ENCODE results near the gene GABARAP. TPM values are rescaled to one million over a fixed set of nuclear protein-coding genes. Genes with fewer than 3 reads are reported as not detected.
A peak's percentile ranks its signal among the peaks of the same experiment; 100 is the strongest.

GABARAP gene
- 100 to 1,000 TPM; 212 to 247 TPM for total RNA-seq
- total RNA-seq: 5.9 to 8.0 reads per million in 2 donors

DNA sequence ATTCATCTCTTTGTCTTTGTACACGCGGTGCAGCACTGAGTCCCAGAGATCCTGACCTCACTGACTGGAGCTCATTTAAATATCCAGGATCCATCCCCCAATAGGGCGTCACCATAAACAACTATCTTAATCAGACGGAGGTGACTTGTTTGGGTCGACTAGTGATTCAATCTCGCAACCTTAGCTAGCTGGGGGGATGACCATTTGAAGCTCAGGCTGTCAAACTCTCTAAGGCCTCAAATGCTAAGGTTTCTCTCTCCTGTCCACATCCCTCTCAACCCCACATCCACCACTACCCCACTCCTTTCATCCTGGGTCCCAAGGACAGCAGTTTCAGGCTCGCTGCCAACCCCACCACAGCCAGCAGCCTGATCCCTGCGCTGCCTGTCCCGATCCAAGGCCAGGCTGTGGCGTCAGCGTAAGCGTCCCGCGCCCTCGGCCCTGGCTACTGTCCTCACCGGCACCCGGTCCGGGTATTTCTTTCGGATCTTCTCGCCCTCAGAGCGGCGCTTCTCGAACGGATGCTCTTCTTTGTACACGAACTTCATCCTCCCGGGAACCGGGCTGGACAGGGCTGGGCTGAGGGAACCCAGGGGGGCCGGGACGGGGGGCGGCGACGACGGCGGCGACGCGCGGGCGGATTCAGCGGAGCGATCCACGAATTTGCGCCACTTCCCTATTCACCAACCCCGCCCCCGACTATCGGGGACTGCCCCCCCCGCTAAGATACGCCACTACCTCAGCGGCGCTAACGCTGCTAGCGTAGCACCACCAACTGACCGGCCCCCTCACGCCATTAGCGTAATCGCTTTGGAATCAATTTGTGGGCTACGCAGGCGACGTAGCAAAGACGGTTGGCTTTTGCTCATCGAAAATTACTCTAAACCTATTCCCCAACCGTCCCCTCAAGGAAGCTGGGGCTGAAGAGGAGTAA, at the start of gene GABARAP:
Gene GABARAP (minus strand): TSS at position 667 of the 934 bp plus-strand sequence. CDS start 119 bp downstream, at position 548.
- peaks cover 9% of the 10 kb centered on the region for H3K36me3 Mint-ChIP-seq (ENCODE audit: low read depth)

DNA sequence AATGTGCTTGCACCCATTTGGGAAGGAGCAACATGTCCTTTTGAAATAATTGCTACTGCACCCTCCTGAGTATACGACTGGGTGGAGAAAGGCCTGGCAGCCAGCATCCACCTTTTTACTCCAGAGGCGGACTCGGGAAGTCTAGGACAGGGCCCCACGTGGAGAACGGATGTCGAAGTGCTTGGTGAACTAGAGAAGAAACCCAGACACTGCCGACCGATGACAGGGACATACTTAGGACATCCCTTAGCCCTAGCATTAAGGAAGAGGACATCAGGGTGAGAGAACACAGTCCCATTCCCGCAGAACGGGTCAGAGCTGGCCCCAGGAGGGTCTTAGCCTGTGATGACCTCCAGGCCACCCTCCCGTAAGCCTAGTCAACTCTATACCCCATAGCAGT, 48.4 kb upstream of the GABARAP start:
- Mint-ChIP-seq H3K36me3 (ENCODE audit: low read depth) (peaks cover 3% of the 10 kb centered on the region), H3K4me1 (peaks cover 9% of the 10 kb centered on the region), H3K27ac (no peak overlapping the region), H3K4me3 (no peak overlapping the region), H3K27me3 (peaks cover 23% of the 10 kb centered on the region)
- H3K9me3 ChIP-seq (ENCODE audit: control insufficient read depth, low read length, poor library complexity, severe bottlenecking): no peaks in the 10 kb centered on the region
- DNase-seq: no peak
- ATAC-seq: no peak

More for the DNA sequence above, at the start of gene GABARAP:
- ATAC-seq: peak; percentile 42
- H3K4me1 Mint-ChIP-seq: peaks cover 38% of the 10 kb centered on the region
- H3K9me3 ChIP-seq (ENCODE audit: control insufficient read depth, low read length, poor library complexity, severe bottlenecking): no peaks in the 10 kb centered on the region
- DNase-seq: peak; percentile 83 to 89 (median 87)
- peak within 1 kb of the TSS; percentile 100 for H3K27ac Mint-ChIP-seq
- no peaks in the 10 kb centered on the region for H3K27me3 Mint-ChIP-seq
- peak within 1 kb of the TSS; percentile 99 for H3K4me3 Mint-ChIP-seq

- ATAC-seq: no peak
- Mint-ChIP-seq H3K4me3 (no peak overlapping the region), H3K27ac (no peak overlapping the region), H3K36me3 (ENCODE audit: low read depth) (peaks cover 3% of the 10 kb centered on the region), H3K4me1 (peaks cover 7% of the 10 kb centered on the region), H3K27me3 (peaks cover 24% of the 10 kb centered on the region)
- H3K9me3 ChIP-seq (ENCODE audit: control insufficient read depth, low read length, poor library complexity, severe bottlenecking): no peaks in the 10 kb centered on the region
- DNase-seq: no peak
These were observed 47.9 kb upstream of the GABARAP start for GRCh38 chr17:7290166-7290565.

DNA sequence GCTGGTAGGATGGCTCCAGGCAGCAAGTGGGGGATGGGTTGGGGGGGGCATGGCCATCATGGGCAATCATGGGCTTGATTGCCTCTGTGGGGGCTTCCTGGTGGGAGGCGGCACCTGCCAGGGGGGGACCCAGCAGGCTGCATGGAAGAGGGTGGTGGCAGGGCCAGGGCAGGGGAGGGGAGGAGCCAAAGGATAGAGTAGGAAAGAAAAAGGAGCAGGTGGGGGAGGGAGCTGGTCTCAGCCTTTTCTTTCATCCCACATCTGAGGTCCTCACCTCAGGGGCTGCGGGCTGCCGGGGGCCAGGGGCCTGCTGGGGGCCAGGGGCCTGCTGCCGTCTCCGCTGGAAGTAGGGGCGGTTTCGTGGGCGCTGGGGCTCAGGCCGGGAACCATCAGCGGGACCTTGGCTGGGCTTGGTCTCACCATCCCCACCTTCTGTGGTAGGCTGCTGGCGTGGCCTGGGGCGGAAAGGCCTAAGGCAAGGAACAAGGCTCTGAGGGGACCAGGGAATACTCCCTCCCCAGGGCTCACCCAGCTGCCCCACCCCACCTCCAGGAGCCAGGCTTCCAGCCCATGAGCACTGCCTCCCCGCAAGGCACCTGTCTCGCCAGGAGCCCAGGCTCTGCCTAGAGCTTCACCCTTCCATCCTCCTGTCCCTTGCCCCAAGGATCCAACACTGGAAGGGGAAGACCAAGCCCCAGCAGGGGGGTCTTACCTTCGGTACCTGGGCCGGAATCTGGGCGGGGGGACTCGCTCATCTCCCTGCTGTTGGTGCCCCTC, 47.2 kb upstream of the GABARAP start:
- H3K9me3 ChIP-seq (ENCODE audit: control insufficient read depth, low read length, poor library complexity, severe bottlenecking): no peaks in the 10 kb centered on the region
- no peak overlapping the region for H3K27ac Mint-ChIP-seq
- ATAC-seq: no peak
- no peak overlapping the region for H3K4me3 Mint-ChIP-seq
- peaks cover 4% of the 10 kb centered on the region for H3K4me1 Mint-ChIP-seq
- no peak for DNase-seq
- peaks cover 25% of the 10 kb centered on the region for H3K27me3 Mint-ChIP-seq
- H3K36me3 Mint-ChIP-seq (ENCODE audit: low read depth): peaks cover 3% of the 10 kb centered on the region

DNA sequence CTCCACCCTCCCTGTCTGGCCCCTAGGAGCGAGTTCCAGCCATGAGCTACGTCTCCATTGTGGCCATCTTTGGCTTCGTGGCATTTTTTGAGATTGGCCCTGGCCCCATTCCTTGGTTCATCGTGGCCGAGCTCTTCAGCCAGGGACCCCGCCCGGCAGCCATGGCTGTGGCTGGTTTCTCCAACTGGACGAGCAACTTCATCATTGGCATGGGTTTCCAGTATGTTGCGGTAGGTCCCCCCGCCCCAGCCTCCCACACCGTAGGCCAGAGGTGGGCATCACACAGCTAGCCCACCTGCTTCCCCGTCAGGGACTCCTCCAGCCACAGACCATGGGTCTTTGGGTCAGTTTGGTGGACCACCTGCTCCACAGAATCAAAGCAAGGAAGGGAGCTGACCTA, 43.4 kb upstream of the GABARAP start:
- Mint-ChIP-seq H3K36me3 (ENCODE audit: low read depth) (no peaks in the 10 kb centered on the region), H3K27ac (no peak overlapping the region), H3K27me3 (peaks cover 45% of the 10 kb centered on the region), H3K4me3 (no peak overlapping the region), H3K4me1 (peaks cover 13% of the 10 kb centered on the region)
- no peak for ATAC-seq
- no peaks in the 10 kb centered on the region for H3K9me3 ChIP-seq (ENCODE audit: control insufficient read depth, low read length, poor library complexity, severe bottlenecking)
- DNase-seq: no peak

- ATAC-seq (no peak), DNase-seq (no peak)
- Mint-ChIP-seq H3K36me3 (ENCODE audit: low read depth) (no peaks in the 10 kb centered on the region), H3K27ac (no peak overlapping the region), H3K4me3 (no peak overlapping the region), H3K27me3 (peaks cover 45% of the 10 kb centered on the region), H3K4me1 (peaks cover 20% of the 10 kb centered on the region)
- no peaks in the 10 kb centered on the region for H3K9me3 ChIP-seq (ENCODE audit: control insufficient read depth, low read length, poor library complexity, severe bottlenecking)
These were observed 42.7 kb upstream of the GABARAP start for GRCh38 chr17:7284911-7285310.

- DNase-seq (no peak), ATAC-seq (no peak)
- no peaks in the 10 kb centered on the region for H3K9me3 ChIP-seq (ENCODE audit: control insufficient read depth, low read length, poor library complexity, severe bottlenecking)
- H3K36me3 Mint-ChIP-seq (ENCODE audit: low read depth): no peaks in the 10 kb centered on the region
- H3K27ac Mint-ChIP-seq: no peak overlapping the region
- H3K4me1 Mint-ChIP-seq: peaks cover 22% of the 10 kb centered on the region
- H3K4me3 Mint-ChIP-seq: peak overlapping the region; percentile 72
- peaks cover 45% of the 10 kb centered on the region for H3K27me3 Mint-ChIP-seq
These were observed 41.4 kb upstream of the GABARAP start for GRCh38 chr17:7283471-7284216.

DNA sequence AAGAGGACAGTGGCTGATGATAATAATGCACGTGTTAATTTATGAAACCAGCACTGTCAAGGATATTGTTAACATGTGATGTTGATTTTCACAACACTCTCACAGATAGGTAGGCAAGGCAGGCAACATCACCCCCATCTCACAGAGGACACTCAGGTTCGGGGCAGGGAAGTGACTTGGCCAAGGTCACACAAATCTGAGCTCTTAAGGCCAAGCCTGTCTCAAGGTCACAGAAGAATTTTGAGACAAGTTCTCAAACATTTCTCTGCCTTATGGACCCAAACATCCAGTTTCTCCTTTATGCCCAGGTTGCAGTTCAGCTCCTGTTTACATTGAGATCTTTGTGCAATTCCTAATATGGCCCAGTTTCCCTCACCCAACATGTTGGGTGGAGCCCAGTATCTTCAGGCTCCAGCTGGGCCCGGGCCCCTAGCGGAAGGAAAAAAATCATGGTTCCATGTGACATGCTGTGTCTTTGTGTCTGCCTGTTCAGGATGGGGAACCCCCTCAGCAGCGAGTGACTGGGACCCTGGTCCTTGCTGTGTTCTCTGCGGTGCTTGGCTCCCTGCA, 40.6 kb upstream of the GABARAP start:
- H3K27ac Mint-ChIP-seq: no peak overlapping the region
- no peak for DNase-seq

DNA sequence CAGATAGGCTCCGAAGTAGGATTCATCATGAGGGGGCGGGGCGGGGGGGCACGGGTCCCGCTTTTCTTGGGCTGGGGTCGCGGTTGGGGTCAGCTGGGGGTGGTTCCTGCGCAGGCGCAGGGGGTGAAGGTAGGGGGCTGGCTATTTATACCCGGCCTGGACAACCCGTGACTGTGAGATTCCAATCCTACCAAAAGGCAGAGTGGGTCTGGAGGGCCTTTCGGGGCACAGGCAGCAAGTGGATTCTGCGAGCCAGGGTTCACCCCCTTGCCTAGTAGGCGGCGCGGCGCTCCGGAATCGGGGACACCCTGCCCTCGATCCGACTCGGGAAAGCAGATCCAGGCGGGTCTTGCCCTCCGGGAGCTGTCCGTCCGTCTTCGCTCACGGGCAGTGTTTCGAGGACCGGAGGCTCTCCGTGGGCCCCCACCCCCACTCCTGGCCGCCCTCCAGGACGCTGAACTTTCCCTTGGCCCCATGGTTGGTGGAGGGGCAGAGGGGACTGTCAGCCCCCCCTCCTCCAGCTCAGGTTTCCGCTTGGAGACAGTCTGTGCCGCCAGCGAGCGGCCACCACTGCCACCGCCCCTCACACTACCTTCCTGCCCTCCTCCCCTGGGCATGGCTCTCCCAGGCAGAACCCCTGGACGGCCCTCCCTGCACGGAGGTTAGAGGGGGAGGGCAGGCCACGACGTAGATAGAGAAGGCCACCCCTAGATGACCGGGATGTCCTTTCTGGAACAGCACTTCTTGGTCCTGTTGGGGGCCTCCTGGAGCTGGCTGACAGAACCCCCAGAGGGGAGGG, 39.9 kb upstream of the GABARAP start:
- H3K4me3 Mint-ChIP-seq: peak overlapping the region; percentile 84
- peaks cover 36% of the 10 kb centered on the region for H3K27me3 Mint-ChIP-seq
- no peak overlapping the region for H3K27ac Mint-ChIP-seq
- DNase-seq (no peak), ATAC-seq (no peak)
- H3K4me1 Mint-ChIP-seq: peaks cover 22% of the 10 kb centered on the region
- no peaks in the 10 kb centered on the region for H3K9me3 ChIP-seq (ENCODE audit: control insufficient read depth, low read length, poor library complexity, severe bottlenecking)
- no peaks in the 10 kb centered on the region for H3K36me3 Mint-ChIP-seq (ENCODE audit: low read depth)

More for the DNA sequence above, 40.6 kb upstream of the GABARAP start:
- no peaks in the 10 kb centered on the region for H3K36me3 Mint-ChIP-seq (ENCODE audit: low read depth)
- H3K9me3 ChIP-seq (ENCODE audit: control insufficient read depth, low read length, poor library complexity, severe bottlenecking): no peaks in the 10 kb centered on the region
- no peak for ATAC-seq
- H3K27me3 Mint-ChIP-seq: peaks cover 38% of the 10 kb centered on the region
- H3K4me1 Mint-ChIP-seq: peaks cover 22% of the 10 kb centered on the region
- H3K4me3 Mint-ChIP-seq: peak overlapping the region; percentile 71

DNA sequence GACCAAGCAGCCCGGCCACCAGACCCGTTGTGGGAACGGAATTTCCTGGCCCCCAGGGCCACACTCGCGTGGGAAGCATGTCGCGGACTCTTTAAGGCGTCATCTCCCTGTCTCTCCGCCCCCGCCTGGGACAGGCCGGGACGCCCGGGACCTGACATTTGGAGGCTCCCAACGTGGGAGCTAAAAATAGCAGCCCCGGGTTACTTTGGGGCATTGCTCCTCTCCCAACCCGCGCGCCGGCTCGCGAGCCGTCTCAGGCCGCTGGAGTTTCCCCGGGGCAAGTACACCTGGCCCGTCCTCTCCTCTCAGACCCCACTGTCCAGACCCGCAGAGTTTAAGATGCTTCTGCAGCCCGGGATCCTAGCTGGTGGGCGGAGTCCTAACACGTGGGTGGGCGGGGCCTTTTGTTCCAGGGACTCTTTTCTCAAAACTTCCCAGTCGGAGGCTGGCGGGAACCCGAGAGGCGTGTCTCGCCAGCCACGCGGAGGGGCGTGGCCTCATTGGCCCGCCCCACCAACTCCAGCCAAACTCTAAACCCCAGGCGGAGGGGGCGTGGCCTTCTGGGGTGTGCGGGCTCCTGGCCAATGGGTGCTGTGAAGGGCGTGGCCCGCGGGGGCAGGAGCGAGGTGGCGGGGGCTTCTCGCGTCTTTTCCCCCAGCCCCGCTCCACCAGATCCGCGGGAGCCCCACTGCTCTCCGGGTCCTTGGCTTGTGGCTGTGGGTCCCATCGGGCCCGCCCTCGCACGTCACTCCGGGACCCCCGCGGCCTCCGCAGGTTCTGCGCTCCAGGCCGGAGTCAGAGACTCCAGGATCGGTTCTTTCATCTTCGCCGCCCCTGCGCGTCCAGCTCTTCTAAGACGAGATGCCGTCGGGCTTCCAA, 39.1 kb upstream of the GABARAP start, which contains the start of gene SLC2A4:
Gene SLC2A4 (plus strand): TSS at position 645 of the 879 bp plus-strand sequence. CDS start 217 bp downstream, at position 862.
- peak; percentile 77 for ATAC-seq
- no peaks in the 10 kb centered on the region for H3K36me3 Mint-ChIP-seq (ENCODE audit: low read depth)
- peak within 1 kb of the TSS; percentile 84 for H3K4me3 Mint-ChIP-seq
- no peak within 1 kb of the TSS for H3K27ac Mint-ChIP-seq
- H3K9me3 ChIP-seq (ENCODE audit: control insufficient read depth, low read length, poor library complexity, severe bottlenecking): no peaks in the 10 kb centered on the region
- peaks cover 36% of the 10 kb centered on the region for H3K27me3 Mint-ChIP-seq
- peaks cover 22% of the 10 kb centered on the region for H3K4me1 Mint-ChIP-seq
- DNase-seq: peak; percentile 67 to 80 (median 77)

- peaks cover 22% of the 10 kb centered on the region for H3K4me1 Mint-ChIP-seq
- H3K36me3 Mint-ChIP-seq (ENCODE audit: low read depth): no peaks in the 10 kb centered on the region
- no peak overlapping the region for H3K27ac Mint-ChIP-seq
- H3K27me3 Mint-ChIP-seq: peaks cover 33% of the 10 kb centered on the region
- H3K4me3 Mint-ChIP-seq: peak overlapping the region; percentile 84
- peak; percentile 90 for ATAC-seq
- no peaks in the 10 kb centered on the region for H3K9me3 ChIP-seq (ENCODE audit: control insufficient read depth, low read length, poor library complexity, severe bottlenecking)
- DNase-seq: peak; percentile 71 to 81 (median 74)
These were observed 38.3 kb upstream of the GABARAP start for GRCh38 chr17:7280519-7281073.

Data from T-helper 17 cell (primary cell).